ENCODE results near the gene ARID5B.
A peak's percentile ranks its signal among the peaks of the same experiment; 100 is the strongest.

The ARID5B gene

DNA sequence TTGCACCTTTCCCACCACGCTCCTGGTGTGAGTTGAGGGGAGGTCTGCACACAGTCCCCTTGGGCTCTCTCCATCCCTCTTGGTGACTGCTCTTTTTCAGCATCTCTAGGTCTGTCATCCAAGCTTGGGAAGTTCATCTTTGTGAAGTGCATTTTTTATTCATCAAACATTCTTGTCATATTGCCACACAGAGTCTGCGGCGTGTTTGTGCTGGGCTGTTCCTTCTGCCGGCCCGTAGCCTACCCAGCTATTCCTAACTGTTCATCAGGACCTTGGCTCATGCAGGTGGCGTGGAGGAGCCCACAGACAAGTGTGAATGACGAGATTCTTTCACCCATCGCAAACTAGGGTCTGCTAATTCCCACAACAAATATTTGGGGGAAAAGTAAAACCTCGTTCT, 202.4 kb downstream of the ARID5B start:
- H3K27ac ChIP-seq: no peak overlapping the region
- TF ChIP-seq ZFX (IDR thresholded peaks at IDR 0.05; ENCODE audit: borderline replicate concordance): no peak
- TF ChIP-seq CTCF (IDR thresholded peaks at IDR 0.05): no peak

- TF ChIP-seq CTCF (IDR thresholded peaks at IDR 0.05): no peak
- TF ChIP-seq ZFX (IDR thresholded peaks at IDR 0.05; ENCODE audit: borderline replicate concordance): no peak
- peak overlapping the region; percentile 44 for H3K27ac ChIP-seq
Measured at GRCh38 chr10:62106929-62107519, 205.5 kb downstream of the ARID5B start.

DNA sequence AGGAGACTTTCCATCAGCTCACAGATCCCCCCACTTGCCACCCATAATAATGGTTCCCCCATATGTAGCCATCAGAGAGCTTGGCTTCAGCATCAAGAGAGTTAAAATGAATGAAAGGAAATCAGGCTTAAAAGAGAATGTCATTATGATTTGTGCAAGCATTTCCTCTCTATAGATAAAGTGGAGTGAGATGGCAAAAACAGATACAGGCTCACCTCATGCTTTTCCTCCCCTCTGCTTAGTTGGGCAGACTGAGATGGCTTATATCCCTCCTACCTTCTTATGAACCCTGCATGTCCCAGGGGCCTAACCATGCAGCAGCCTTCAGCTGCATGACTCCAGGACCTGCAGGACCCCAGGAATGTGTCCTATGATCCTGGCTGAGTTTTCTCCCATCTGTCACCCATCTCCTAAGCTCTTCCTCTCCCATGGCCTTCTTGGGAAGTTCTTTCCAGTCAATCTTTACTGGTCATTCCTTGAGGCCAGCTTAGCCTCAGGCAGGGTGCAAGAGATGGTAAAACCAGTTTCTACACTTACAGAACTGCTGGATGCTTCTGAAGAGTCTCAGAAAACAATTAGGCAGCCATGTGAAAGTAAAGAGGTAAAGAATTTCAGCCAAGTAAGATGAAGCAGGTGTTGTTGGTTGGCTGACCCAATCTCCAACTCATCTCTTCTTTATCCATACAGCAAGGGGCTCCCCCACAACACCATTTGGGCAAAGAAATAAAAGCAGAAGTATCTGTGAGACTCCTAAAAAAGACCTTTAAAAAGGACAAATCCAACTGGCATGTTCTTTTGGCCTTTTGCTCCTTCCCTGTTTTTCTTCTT, 207.5 kb downstream of the ARID5B start:
- peak overlapping the region; percentile 62 for H3K27ac ChIP-seq
- TF ChIP-seq CTCF (IDR thresholded peaks at IDR 0.05) (no peak), ZFX (IDR thresholded peaks at IDR 0.05; ENCODE audit: borderline replicate concordance) (no peak)

DNA sequence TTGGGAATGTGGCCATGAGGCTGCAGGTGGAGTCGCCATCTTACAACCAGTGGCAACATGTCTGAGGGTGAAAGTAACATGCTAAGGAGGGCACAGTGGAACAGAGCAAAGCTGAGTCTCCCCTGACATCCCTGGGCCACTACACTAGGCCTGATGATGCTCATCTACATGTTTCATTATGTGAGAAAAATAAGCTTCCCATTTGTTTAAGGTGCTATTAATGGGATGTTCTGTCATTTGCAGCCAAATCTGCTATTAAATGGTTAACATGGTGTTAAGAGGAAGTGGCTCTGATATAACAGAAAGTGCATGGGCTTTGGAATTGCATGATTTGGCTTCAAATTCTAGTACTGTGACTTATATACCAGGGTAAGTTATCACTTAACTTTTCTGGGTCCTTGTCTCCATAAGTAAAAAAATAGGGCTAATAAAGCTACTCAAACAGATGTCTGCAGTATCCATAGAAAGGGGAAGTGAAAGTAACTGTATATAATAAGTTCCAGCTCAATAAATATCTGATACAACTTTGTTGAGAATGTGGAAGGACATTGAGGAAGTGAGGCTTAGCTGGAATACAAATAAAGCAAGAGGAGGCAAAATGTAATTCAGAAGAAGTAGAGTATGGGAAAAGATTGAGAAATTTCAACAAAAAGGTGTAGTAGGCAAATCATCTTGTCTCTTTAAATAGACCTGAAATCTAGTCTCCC, 208.2 kb downstream of the ARID5B start:
- peak overlapping the region; percentile 62 for H3K27ac ChIP-seq
- no peak for TF ChIP-seq CTCF (IDR thresholded peaks at IDR 0.05)

DNA sequence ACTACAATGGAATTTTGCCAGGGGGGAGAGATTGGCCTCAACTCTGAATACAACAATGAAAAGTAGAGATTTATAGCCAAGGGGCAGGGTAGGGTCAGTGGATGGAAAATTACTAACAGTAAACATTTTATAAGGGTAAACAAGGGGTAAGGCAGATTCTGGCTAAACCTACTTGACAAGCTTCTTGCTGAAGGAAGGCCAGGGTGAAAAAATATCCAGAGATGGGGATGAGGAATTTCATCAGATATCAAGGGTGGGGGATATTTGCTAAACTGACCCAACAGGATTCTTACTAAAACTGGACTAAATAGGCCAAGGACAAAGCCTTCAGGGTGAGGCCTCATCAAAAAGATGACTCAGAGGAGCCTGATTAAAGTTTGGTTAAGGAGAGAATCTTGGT, 210.8 kb downstream of the ARID5B start:
- peak overlapping the region; percentile 26 for H3K27ac ChIP-seq
- TF ChIP-seq CTCF (IDR thresholded peaks at IDR 0.05) (no peak), ZFX (IDR thresholded peaks at IDR 0.05; ENCODE audit: borderline replicate concordance) (no peak)

GRCh38 chr10:62112963-62113362, 211.5 kb downstream of the ARID5B start:
- peak overlapping the region; percentile 26 for H3K27ac ChIP-seq
- no peak for TF ChIP-seq ZFX (IDR thresholded peaks at IDR 0.05; ENCODE audit: borderline replicate concordance)
- no peak for TF ChIP-seq CTCF (IDR thresholded peaks at IDR 0.05)

GRCh38 chr10:62113680-62114079, 212.2 kb downstream of the ARID5B start:
- TF ChIP-seq CTCF (IDR thresholded peaks at IDR 0.05) (no peak), ZFX (IDR thresholded peaks at IDR 0.05; ENCODE audit: borderline replicate concordance) (no peak)
- H3K27ac ChIP-seq: no peak overlapping the region
